DOHH2 (cell line): ENCODE measurements around the gene THAP11.

Experiments used
- EZH2phosphoT487 ChIP-seq: fragments of 200-600 bp; sonication (generic); IDR thresholded peaks from 2 replicates; pipeline ENCODE4 v1.6.1; 2017; ENCODE audit warnings: borderline replicate concordance, mild to moderate bottlenecking, antibody characterized with exemption, low read length, moderate library complexity, mixed read lengths
- TF ChIP-seq, protein P1 (sequence below): fragments of 200-600 bp; sonication (generic); IDR thresholded peaks from one replicate; pipeline ENCODE4 v1.5.1; 2014; ENCODE audit warnings: antibody characterized with exemption, mild to moderate bottlenecking, low read depth, low read length; ENCODE audit not compliant: poor library complexity, severe bottlenecking

- TF ChIP-seq EZH2phosphoT487, result no peak
- TF ChIP-seq, protein P1, sequence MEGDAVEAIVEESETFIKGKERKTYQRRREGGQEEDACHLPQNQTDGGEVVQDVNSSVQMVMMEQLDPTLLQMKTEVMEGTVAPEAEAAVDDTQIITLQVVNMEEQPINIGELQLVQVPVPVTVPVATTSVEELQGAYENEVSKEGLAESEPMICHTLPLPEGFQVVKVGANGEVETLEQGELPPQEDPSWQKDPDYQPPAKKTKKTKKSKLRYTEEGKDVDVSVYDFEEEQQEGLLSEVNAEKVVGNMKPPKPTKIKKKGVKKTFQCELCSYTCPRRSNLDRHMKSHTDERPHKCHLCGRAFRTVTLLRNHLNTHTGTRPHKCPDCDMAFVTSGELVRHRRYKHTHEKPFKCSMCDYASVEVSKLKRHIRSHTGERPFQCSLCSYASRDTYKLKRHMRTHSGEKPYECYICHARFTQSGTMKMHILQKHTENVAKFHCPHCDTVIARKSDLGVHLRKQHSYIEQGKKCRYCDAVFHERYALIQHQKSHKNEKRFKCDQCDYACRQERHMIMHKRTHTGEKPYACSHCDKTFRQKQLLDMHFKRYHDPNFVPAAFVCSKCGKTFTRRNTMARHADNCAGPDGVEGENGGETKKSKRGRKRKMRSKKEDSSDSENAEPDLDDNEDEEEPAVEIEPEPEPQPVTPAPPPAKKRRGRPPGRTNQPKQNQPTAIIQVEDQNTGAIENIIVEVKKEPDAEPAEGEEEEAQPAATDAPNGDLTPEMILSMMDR, result peak; percentile 69
Observed at GRCh38 chr16:67841816-67842508, at the start of gene THAP11.
